Brain microvascular endothelial cell (primary cell): Measurements from ENCODE around the gene SLC18A2.

Experiments used
- DNase-seq: peaks from one replicate; pipeline ENCODE4 v3.0.0-alpha.2; 2020
- H3K27ac ChIP-seq: fragments of 250-450 bp; sonication (Bioruptor Pico); 2 replicates; pipeline ENCODE4 v1.5.1; 2020; ENCODE audit warnings: mild to moderate bottlenecking, moderate library complexity
- H3K27me3 ChIP-seq: fragments of 250-450 bp; sonication (Bioruptor Pico); replicated peaks from 2 replicates; pipeline ENCODE4 v1.5.1; 2020; ENCODE audit warnings: mild to moderate bottlenecking
- H3K36me3 ChIP-seq: fragments of 250-450 bp; sonication (Bioruptor Pico); replicated peaks from 2 replicates; pipeline ENCODE4 v1.5.1; 2020; ENCODE audit warnings: mild to moderate bottlenecking
- H3K4me3 ChIP-seq: 2 replicates; pipeline ENCODE4 v1.5.1; 2011; ENCODE audit warnings: low read depth, mild to moderate bottlenecking, control low read depth, low read length, moderate library complexity
- CTCF ChIP-seq: IDR thresholded peaks from 2 replicates; pipeline ENCODE4 v1.5.1; 2011; ENCODE audit warnings: low read depth, mild to moderate bottlenecking, moderate library complexity, low read length, control low read depth, inconsistent platforms; ENCODE audit errors: missing control alignments
- in situ Hi-C: cut with HindIII; loops from 2 replicates; pipeline ENCODE4 v1.10.0; 2017; ENCODE audit warnings: low sequenced_read_pairs, low pct_ligation_motif_present

Gene SLC18A2

GRCh38 chr10:117313641-117314040, 72.7 kb downstream of the SLC18A2 start:
- Histone ChIP-seq H3K36me3 (no peaks in the 10 kb centered on the region), H3K27ac (no peak overlapping the region), H3K27me3 (no peaks in the 10 kb centered on the region), H3K4me3 (no peak overlapping the region)
- in situ Hi-C loops, result no loop called here
- TF ChIP-seq CTCF, result no peak
- DNase-seq, result no peak

GRCh38 chr10:117316701-117317100, 75.8 kb downstream of the SLC18A2 start:
- in situ Hi-C loops, result no loop called here
- H3K27ac ChIP-seq, result no peak overlapping the region
- no peak overlapping the region for H3K4me3 ChIP-seq
- H3K27me3 ChIP-seq, result no peaks in the 10 kb centered on the region
- no peak for DNase-seq
- H3K36me3 ChIP-seq, result no peaks in the 10 kb centered on the region
- TF ChIP-seq CTCF, result no peak

- peak; percentile 27 for TF ChIP-seq CTCF
- in situ Hi-C loops, result no loop called here
- Histone ChIP-seq H3K27ac (no peak overlapping the region), H3K4me3 (no peak overlapping the region), H3K36me3 (no peaks in the 10 kb centered on the region), H3K27me3 (no peaks in the 10 kb centered on the region)
- DNase-seq, result no peak
Measured at GRCh38 chr10:117318909-117319308, 78.0 kb downstream of the SLC18A2 start.

GRCh38 chr10:117320050-117320665, 79.2 kb downstream of the SLC18A2 start:
- in situ Hi-C loops, result no loop called here
- no peak for DNase-seq

GRCh38 chr10:117322260-117322659, 81.3 kb downstream of the SLC18A2 start:
- peak; percentile 24 for DNase-seq
- Histone ChIP-seq H3K4me3 (no peak overlapping the region), H3K27me3 (no peaks in the 10 kb centered on the region), H3K36me3 (no peaks in the 10 kb centered on the region), H3K27ac (no peak overlapping the region)
- in situ Hi-C loops, result no loop called here
- peak; percentile 32 for TF ChIP-seq CTCF

More at GRCh38 chr10:117320050-117320665, 79.2 kb downstream of the SLC18A2 start:
- no peaks in the 10 kb centered on the region for H3K27me3 ChIP-seq
- no peak overlapping the region for H3K4me3 ChIP-seq
- no peak overlapping the region for H3K27ac ChIP-seq
- H3K36me3 ChIP-seq, result no peaks in the 10 kb centered on the region
- peak; percentile 66 for TF ChIP-seq CTCF

GRCh38 chr10:117324367-117324766, 83.5 kb downstream of the SLC18A2 start:
- no peak for TF ChIP-seq CTCF
- Histone ChIP-seq H3K27me3 (no peaks in the 10 kb centered on the region), H3K4me3 (no peak overlapping the region), H3K27ac (no peak overlapping the region), H3K36me3 (no peaks in the 10 kb centered on the region)
- no peak for DNase-seq
- in situ Hi-C loops, result no loop called here
